ENCODE measurements around the gene DTNB.

GRCh38 chr2:25358836-25359235, 314.5 kb downstream of the DTNB start:
- TF ChIP-seq, protein P1, sequence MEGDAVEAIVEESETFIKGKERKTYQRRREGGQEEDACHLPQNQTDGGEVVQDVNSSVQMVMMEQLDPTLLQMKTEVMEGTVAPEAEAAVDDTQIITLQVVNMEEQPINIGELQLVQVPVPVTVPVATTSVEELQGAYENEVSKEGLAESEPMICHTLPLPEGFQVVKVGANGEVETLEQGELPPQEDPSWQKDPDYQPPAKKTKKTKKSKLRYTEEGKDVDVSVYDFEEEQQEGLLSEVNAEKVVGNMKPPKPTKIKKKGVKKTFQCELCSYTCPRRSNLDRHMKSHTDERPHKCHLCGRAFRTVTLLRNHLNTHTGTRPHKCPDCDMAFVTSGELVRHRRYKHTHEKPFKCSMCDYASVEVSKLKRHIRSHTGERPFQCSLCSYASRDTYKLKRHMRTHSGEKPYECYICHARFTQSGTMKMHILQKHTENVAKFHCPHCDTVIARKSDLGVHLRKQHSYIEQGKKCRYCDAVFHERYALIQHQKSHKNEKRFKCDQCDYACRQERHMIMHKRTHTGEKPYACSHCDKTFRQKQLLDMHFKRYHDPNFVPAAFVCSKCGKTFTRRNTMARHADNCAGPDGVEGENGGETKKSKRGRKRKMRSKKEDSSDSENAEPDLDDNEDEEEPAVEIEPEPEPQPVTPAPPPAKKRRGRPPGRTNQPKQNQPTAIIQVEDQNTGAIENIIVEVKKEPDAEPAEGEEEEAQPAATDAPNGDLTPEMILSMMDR (IDR thresholded peaks at IDR 0.05) = no peak
- TF ChIP-seq POLR2A (IDR thresholded peaks at IDR 0.05) (no peak), POLR2AphosphoS5 (IDR thresholded peaks at IDR 0.05; ENCODE audit: insufficient read depth in 1 of 2, low read depth in 1 of 2) (no peak)

Data from vagina (tissue), 2 donors.